ENCODE data around the gene BDKRB2. TPM values are rescaled to one million over a fixed set of nuclear protein-coding genes. Genes with fewer than 3 reads are reported as not detected.

Gene BDKRB2
- total and polyA plus RNA-seq, 2 of the 8 experiments (the other 6 are each of a cell fraction or from before 2014, with no cell fraction given), result 0.13 to 0.21 TPM

- no peak overlapping the region for H2AK5ac ChIP-seq (ENCODE audit: low read depth, low read length)
- no peak overlapping the region for H4K8ac ChIP-seq (ENCODE audit: extremely low read depth, insufficient read depth, low read length)
- H4K91ac ChIP-seq (replicated peaks; ENCODE audit: insufficient read length, low read length), result no peak overlapping the region
- H3K9me3 ChIP-seq (ENCODE audit: insufficient read depth in 2 of 2, low read depth in 1 of 2, low read length in 1 of 2), result peaks cover 4 to 6% of the 10 kb centered on the region in 2 experiments; a peak in 3 of 4 replicates
- no peaks in the 10 kb centered on the region for H3K27me3 ChIP-seq (replicated peaks in 1 of 4; ENCODE audit: control insufficient read depth in 3 of 4, extremely low read depth in 1 of 4, insufficient read depth in 3 of 4, low read length in 3 of 4)
- H3K23ac ChIP-seq (ENCODE audit: insufficient read length), result no peak overlapping the region
- 91% methylated on average over 2 of the region's 2 CpGs; no CpG with 5 or more reads in 1 of the 2 experiments for WGBS, 2 experiments (ENCODE audit: extremely low coverage in 1 of 2, insufficient coverage in 1 of 2, insufficient read length in 1 of 2, insufficient replicate concordance in 2 of 2, low coverage in 1 of 2, low lambda C conversion rate in 2 of 2, missing lambda C conversion rate in 1 of 2)
- H4K5ac ChIP-seq (ENCODE audit: insufficient read length, low read depth, low read length), result no peak overlapping the region
- no peaks in the 10 kb centered on the region for H3K23me2 ChIP-seq (ENCODE audit: low read depth, low read length)
- POLR2A ChIA-PET (ENCODE audit: partially characterized antibody), result no interaction called here
- H3K27ac ChIP-seq (ENCODE audit: low read depth, low read length), result no peak overlapping the region
- no peak overlapping the region for H3K4me2 ChIP-seq (ENCODE audit: insufficient read depth in 1 of 2, low read depth in 2 of 2, low read length in 2 of 2)
- H4K20me1 ChIP-seq (replicated peaks in 1 of 2; ENCODE audit: control insufficient read depth in 1 of 2, insufficient read depth in 2 of 2, low read length in 2 of 2), result no peaks in the 10 kb centered on the region
- H3K56ac ChIP-seq (replicated peaks; ENCODE audit: insufficient read length, low read depth, low read length), result no peak overlapping the region
- no peak overlapping the region for H2BK5ac ChIP-seq (ENCODE audit: low read depth, low read length)
- no peak overlapping the region for H3K4me3 ChIP-seq (ENCODE audit: extremely low read depth in 1 of 4, insufficient read depth in 2 of 4, low read depth in 3 of 4, low read length in 4 of 4)
- no peak overlapping the region for H3K9ac ChIP-seq (replicated peaks in 1 of 4; ENCODE audit: extremely low read depth in 1 of 4, low read depth in 3 of 4, low read length in 3 of 4)
- H3K4ac ChIP-seq (replicated peaks; ENCODE audit: insufficient read length, low read depth, low read length), result no peak overlapping the region
- H3K4me1 ChIP-seq (replicated peaks in 1 of 4; ENCODE audit: control insufficient read depth in 3 of 4, insufficient read depth in 4 of 4, low read length in 3 of 4), result peaks cover 0 to 6% (median 2%) of the 10 kb centered on the region in 4 experiments; a peak in 2 of 7 replicates
- no peak overlapping the region for H2BK20ac ChIP-seq (ENCODE audit: low read length)
- H2BK15ac ChIP-seq (ENCODE audit: low read length), result no peak overlapping the region
- no peak overlapping the region for H2BK120ac ChIP-seq (replicated peaks; ENCODE audit: low read depth, low read length)
- DNase-seq (ENCODE audit: low read depth in 1 of 2, low spot score in 2 of 2) (no peak), FAIRE-seq (no peak)
- H3K36me3 ChIP-seq (ENCODE audit: control insufficient read depth in 2 of 4, insufficient read depth in 4 of 4, low read length in 3 of 4), result peaks cover 0 to 5% (median 0%) of the 10 kb centered on the region in 4 experiments; a peak in 2 of 8 replicates
- no peak overlapping the region for H3K18ac ChIP-seq (ENCODE audit: extremely low read depth, low read length)
- no peaks in the 10 kb centered on the region for H3K79me1 ChIP-seq (ENCODE audit: low read depth, low read length)
- no peak overlapping the region for H3K14ac ChIP-seq (ENCODE audit: insufficient read length)
- H2AFZ ChIP-seq (ENCODE audit: low read length), result no peak overlapping the region
- no peak overlapping the region for H2BK12ac ChIP-seq (ENCODE audit: low read depth, low read length)
- TF ChIP-seq EZH2 (IDR thresholded peaks at IDR 0.05; ENCODE audit: low read depth, low read length, severe bottlenecking), result no peak
- no peak for TF ChIP-seq TAF1 (IDR thresholded peaks at IDR 0.05; ENCODE audit: low read depth, low read length)
- no peak for TF ChIP-seq MAFK (IDR thresholded peaks at IDR 0.05; ENCODE audit: low read depth, low read length)
- no peak for TF ChIP-seq CBX8 (IDR thresholded peaks at IDR 0.05; ENCODE audit: borderline replicate concordance, low read depth, low read length)
- TF ChIP-seq KDM1A (IDR thresholded peaks at IDR 0.05; ENCODE audit: borderline replicate concordance, low read length), result no peak
- no peak for TF ChIP-seq MAX (IDR thresholded peaks at IDR 0.05)
- no peak for TF ChIP-seq TAF7 (optimal IDR thresholded peaks at IDR 0.05; ENCODE audit: borderline replicate concordance, low read depth, low read length)
- TF ChIP-seq POLR2A (IDR thresholded peaks at IDR 0.05; ENCODE audit: control extremely low read depth in 1 of 2, low read depth in 2 of 2, low read length in 2 of 2), result no peak
- no peak for TF ChIP-seq CREB1 (IDR thresholded peaks at IDR 0.05)
- CTCF ChIA-PET (ENCODE audit: partially characterized antibody), result interaction anchor here (0.7 to 12.6 kb wide), 3 partner anchors 168 to 280 kb away, joined by 3 to 268 read pairs (median 4); no protein-coding TSS in a partner anchor
- H3K79me2 ChIP-seq (ENCODE audit: control insufficient read depth in 1 of 2, insufficient read depth in 2 of 2, low read length in 2 of 2), result no peaks in the 10 kb centered on the region
Observed at GRCh38 chr14:96280104-96280503, 75.5 kb downstream of the BDKRB2 start.

Measured in H1 (cell line).